Pancreas (tissue), 10 donors: ENCODE results near the gene CDH4. TPM values are rescaled to one million over a fixed set of nuclear protein-coding genes. Genes with fewer than 3 reads are reported as not detected.

Experiments used
- ATAC-seq, 4 donors: fragments of 200-7000 bp; cut with Tn5 transposase; one replicate each; pipeline versions ENCODE4 v1.8.0 to v1.9.1; 2020; ENCODE audit warnings: mild to moderate bottlenecking in 4 of 4, moderate library complexity in 4 of 4
- DNase-seq, 6 donors: peaks; one replicate each; pipeline ENCODE4 v3.0.0-alpha.2; 2020
- FAIRE-seq: peaks from 2 replicates; lab custom pipeline; 2012; peaks lifted over from hg19 to GRCh38; lab: Jason Lieb, UNC
- H3K27ac ChIP-seq, 4 donors: fragments of 200-600 bp; sonication (generic); 1 replicate in 3 of 4; 2 replicates in 1 of 4; pipeline versions ENCODE4 v1.5.0 to v1.8.0; 2020
- H3K27me3 ChIP-seq, 4 donors: fragments of 200-600 bp; one replicate each; pipeline ENCODE4 v1.8.0; 2021
- H3K36me3 ChIP-seq, 3 donors: fragments of 200-600 bp; sonication (generic) in 1 of 3; one replicate each; pipeline versions ENCODE4 v1.5.0 to v1.8.0; 2020 to 2021
- H3K4me1 ChIP-seq, 3 donors: fragments of 200-600 bp; one replicate each; pipeline ENCODE4 v1.8.0; 2021
- H3K4me3 ChIP-seq, 4 donors: fragments of 200-600 bp; sonication (generic) in 2 of 4; one replicate each; pipeline versions ENCODE4 v1.5.0 to v1.8.0; 2020 to 2021
- H3K9me3 ChIP-seq, 4 donors: fragments of 200-600 bp; one replicate each; pipeline ENCODE4 v1.8.0; 2021
- CTCF ChIP-seq, 4 donors: fragments of 200-600 bp; sonication (generic) in 3 of 4; IDR thresholded peaks; one replicate each; pipeline versions ENCODE4 v1.5.0 to v1.8.0; 2021; ENCODE audit warnings: antibody characterized with exemption in 4 of 4
- WGBS, 2 donors: extraction: QIAGEN DNeasy Blood & Tissue Kit; methylation state at CpG; one replicate each; pipeline ENCODE4 v1.1.7; 2013; 5-methylcytosine and 5-hydroxymethylcytosine counted together
- intact Hi-C, 3 donors: fragments of 100-400 bp; cut with DNase I; formaldehyde crosslinking; loops; one replicate each; pipeline versions ENCODE4 v1.11.1 to v1.14.2; 2022
- polyA plus RNA-seq, 2 donors: library from polyadenylated mRNA; stranded (reverse); fragments of 200-250 nt; gene quantifications; one replicate each; pipeline ENCODE4 v1.2.3, GENCODE V29; 2013
- total RNA-seq, 6 donors: library from RNA; stranded (reverse); fragmentation: NEBNext Ultra II Directional in 4 of 6; extraction: Animal tissue kit (Norgen Biotek cat#: 25700) in 4 of 6; gene quantifications; one replicate each; pipeline versions ENCODE4 v1.2.1 to v1.2.4, GENCODE V29; 2021 to 2023
- donor health status: healthy with polysubstance abuse.
- donor health status: DM: no; HTN: no; CAD: no; lungs with moderate emphysema.
- donor health status: DM: no; HTN: no; CAD: no.
- donor health status: control.
- donor health status: control.
- donor health status: Bipolar disorder and iron deficiency.
- donor health status: DM: yes; HTN: yes; CAD: no.
- donor health status: DM: no; HTN: no; CAD: no.
- donor health status: DM: no; HTN: no; CAD: no.
- donor health status: DM: yes; HTN: yes; CAD: no.

Gene CDH4
- total and polyA plus RNA-seq, 8 donors, result 0.04 to 1.4 (median 0.27) TPM

- Histone ChIP-seq H3K36me3 (no peaks in the 10 kb centered on the region), H3K27ac (no peak overlapping the region), H3K4me3 (no peak overlapping the region), H3K27me3 (peaks cover 0 to 14% (median 0%) of the 10 kb centered on the region in 4 donors), H3K9me3 (no peaks in the 10 kb centered on the region), H3K4me1 (no peaks in the 10 kb centered on the region)
- intact Hi-C loops, result no loop called here
- 53 to 65% methylated on average over 14 of the region's 14 CpGs for WGBS, 2 donors
- FAIRE-seq, result no peak
- TF ChIP-seq CTCF (IDR thresholded peaks at IDR 0.05), result no peak
- ATAC-seq, result no peak
- DNase-seq, result no peak
These were observed 98.6 kb downstream of the CDH4 start for GRCh38 chr20:61350500-61351250.

GRCh38 chr20:61352346-61353260 lies 100.5 kb downstream of the CDH4 start:
- 8 to 10% methylated on average over 32 to 33 of the region's 33 CpGs for WGBS, 2 donors
- TF ChIP-seq CTCF (IDR thresholded peaks at IDR 0.05), result no peak
- intact Hi-C loops, result no loop called here
- no peak for ATAC-seq
- no peaks in the 10 kb centered on the region for H3K9me3 ChIP-seq
- H3K27me3 ChIP-seq, result peaks cover 0 to 14% (median 0%) of the 10 kb centered on the region in 4 donors
- FAIRE-seq, result no peak
- DNase-seq, result no peak
- H3K36me3 ChIP-seq, result no peaks in the 10 kb centered on the region
- no peaks in the 10 kb centered on the region for H3K4me1 ChIP-seq
- no peak overlapping the region for H3K4me3 ChIP-seq
- no peak overlapping the region for H3K27ac ChIP-seq

- no peak for DNase-seq
- FAIRE-seq, result no peak
- intact Hi-C loops, result no loop called here
- no peak for ATAC-seq
- WGBS, 2 donors, result 49 to 63% methylated on average over 12 of the region's 12 CpGs
- Histone ChIP-seq H3K27me3 (peaks cover 0 to 14% (median 0%) of the 10 kb centered on the region in 4 donors), H3K9me3 (no peaks in the 10 kb centered on the region), H3K27ac (no peak overlapping the region), H3K36me3 (no peaks in the 10 kb centered on the region), H3K4me3 (no peak overlapping the region), H3K4me1 (no peaks in the 10 kb centered on the region)
- TF ChIP-seq CTCF (IDR thresholded peaks at IDR 0.05), result no peak
These were observed 101.4 kb downstream of the CDH4 start for GRCh38 chr20:61353261-61354000.

- TF ChIP-seq CTCF (IDR thresholded peaks at IDR 0.05), result no peak
- no peak for FAIRE-seq
- Histone ChIP-seq H3K27me3 (peaks cover 0 to 14% (median 0%) of the 10 kb centered on the region in 4 donors), H3K4me1 (no peaks in the 10 kb centered on the region), H3K27ac (no peak overlapping the region), H3K36me3 (no peaks in the 10 kb centered on the region), H3K9me3 (no peaks in the 10 kb centered on the region), H3K4me3 (no peak overlapping the region)
- intact Hi-C loops, result no loop called here
- WGBS, 2 donors, result 56 to 63% methylated on average over 18 of the region's 18 CpGs
- DNase-seq, result no peak
- ATAC-seq, result no peak
These were observed 101.9 kb downstream of the CDH4 start for GRCh38 chr20:61354001-61354390.
